HepG2 (cell line): ENCODE data around the gene MRGPRF. TPM values are rescaled to one million over a fixed set of nuclear protein-coding genes. Genes with fewer than 3 reads are reported as not detected.
A peak's percentile ranks its signal among the peaks of the same experiment; 100 is the strongest.

Experiments
- DMAP1 ChIP-seq: IDR thresholded peaks from 2 replicates; pipeline ENCODE4 v1.6.1; 2016
- FOXA3 ChIP-seq: IDR thresholded peaks from 2 replicates; pipeline ENCODE4 v1.6.1; 2016; ENCODE audit warnings: missing genetic modification reagents, missing compliant biosample characterization
- HOXA9 ChIP-seq: sonication (generic); formaldehyde crosslinking; IDR thresholded peaks from 2 replicates; pipeline ENCODE4 v1.8.1; 2022; ENCODE audit warnings: missing genetic modification reagents, mild to moderate bottlenecking, moderate library complexity, borderline replicate concordance
- PATZ1 ChIP-seq: sonication (generic); formaldehyde crosslinking; IDR thresholded peaks from 2 replicates; pipeline ENCODE4 v1.4.0; 2020; ENCODE audit warnings: missing genetic modification reagents
- SAFB2 ChIP-seq: sonication (generic); formaldehyde crosslinking; IDR thresholded peaks from 2 replicates; pipeline ENCODE4 v1.5.1; 2020; ENCODE audit warnings: missing genetic modification reagents, low read depth, mild to moderate bottlenecking, borderline replicate concordance
- ZC3H13 ChIP-seq: sonication (generic); formaldehyde crosslinking; IDR thresholded peaks from 2 replicates; pipeline ENCODE4 v1.8.1; 2023; ENCODE audit warnings: mild to moderate bottlenecking, missing genetic modification reagents, moderate library complexity
- ZNF17 ChIP-seq: sonication (generic); formaldehyde crosslinking; IDR thresholded peaks from 2 replicates; pipeline ENCODE4 v1.5.0; 2020; ENCODE audit warnings: mild to moderate bottlenecking, missing genetic modification reagents
- ZNF251 ChIP-seq: sonication (generic); formaldehyde crosslinking; IDR thresholded peaks from 2 replicates; pipeline ENCODE4 v1.9.0; 2021; ENCODE audit warnings: mild to moderate bottlenecking, missing genetic modification reagents
- ZNF263 ChIP-seq: sonication (generic); formaldehyde crosslinking; IDR thresholded peaks from 2 replicates; pipeline ENCODE4 v1.4.0; 2020; ENCODE audit warnings: missing genetic modification reagents
- ZNF768 ChIP-seq: sonication (generic); formaldehyde crosslinking; IDR thresholded peaks from 2 replicates; pipeline ENCODE4 v1.4.0; 2020; ENCODE audit warnings: missing genetic modification reagents
- ZNF770 ChIP-seq: sonication (generic); formaldehyde crosslinking; IDR thresholded peaks from 2 replicates; pipeline ENCODE4 v1.5.0; 2020; ENCODE audit warnings: mild to moderate bottlenecking, missing genetic modification reagents
- polyA plus RNA-seq, 8 experiments: library from polyadenylated mRNA; depleted of rRNA in 3 of 8; stranded (reverse) in 7 of 8; unstranded in 1 of 8; fragments of >200 nt; fragmentation: Illumina TruSeq in 4 of 8; extraction: Trizol in 4 of 8; gene quantifications; 2 replicates each; pipeline versions ENCODE4 v1.2.1 to v1.2.3, GENCODE V29; 2011 to 2016; ENCODE audit warnings: low read depth in 4 of 8, missing spikeins in 1 of 8, mixed read lengths in 1 of 8; ENCODE audit not compliant: insufficient read depth in 1 of 8
- total RNA-seq, 5 experiments: library from RNA; depleted of rRNA; stranded (reverse); fragments of >200 nt; fragmentation: Illumina TruSeq; extraction: Trizol; gene quantifications; 2 replicates each; pipeline ENCODE4 v1.2.3, GENCODE V29; 2016; ENCODE audit warnings: low read depth in 1 of 5
- TF ChIP-seq, protein P1 (sequence below): sonication (generic); formaldehyde crosslinking; IDR thresholded peaks from 2 replicates; pipeline ENCODE4 v1.4.0; 2020; ENCODE audit warnings: low read depth, missing genetic modification reagents

MRGPRF gene
- total and polyA plus RNA-seq, 2 of the 13 experiments (the other 11 are each of a cell fraction or from before 2014, with no cell fraction given), result not detected

DNA sequence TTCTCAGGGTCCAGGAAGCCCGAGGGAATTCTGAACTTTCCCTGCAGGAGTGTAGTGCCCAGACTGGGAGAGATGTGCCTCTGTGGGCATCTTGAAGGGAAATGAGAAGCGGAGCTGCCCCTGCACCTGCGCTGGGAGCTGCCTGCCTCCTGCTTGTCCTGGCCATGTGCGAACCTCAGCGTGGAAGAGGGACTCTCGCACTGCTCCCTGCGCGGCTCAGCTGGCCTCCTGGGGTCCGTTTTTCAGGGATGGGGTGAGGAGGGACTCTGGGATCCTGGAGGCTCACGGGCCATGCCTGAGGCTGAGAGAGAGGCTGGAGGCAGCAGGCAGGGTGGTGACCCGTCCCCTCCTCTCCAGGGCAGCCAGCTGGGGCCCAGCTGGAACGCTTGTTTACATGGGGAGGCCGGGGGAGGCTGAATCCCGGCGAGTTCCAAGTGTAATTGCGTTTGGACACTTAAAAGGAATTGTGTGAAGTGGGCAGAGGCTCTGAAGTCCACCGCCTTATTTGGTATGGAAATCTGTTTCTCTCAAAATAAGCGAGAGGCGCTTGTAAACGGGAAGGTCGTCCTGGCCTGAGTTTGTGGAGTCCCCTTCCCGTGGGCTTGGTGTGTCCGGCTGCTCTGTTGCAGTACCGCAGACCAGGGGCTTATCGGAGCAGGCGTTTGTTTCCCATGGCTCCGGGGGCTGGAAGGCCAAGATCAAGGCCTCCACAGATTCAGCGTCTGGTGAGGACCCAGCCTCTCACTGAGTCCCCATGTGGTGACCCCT lies 1.2 kb upstream of the MRGPRF start (continued):
- TF ChIP-seq, protein P1, sequence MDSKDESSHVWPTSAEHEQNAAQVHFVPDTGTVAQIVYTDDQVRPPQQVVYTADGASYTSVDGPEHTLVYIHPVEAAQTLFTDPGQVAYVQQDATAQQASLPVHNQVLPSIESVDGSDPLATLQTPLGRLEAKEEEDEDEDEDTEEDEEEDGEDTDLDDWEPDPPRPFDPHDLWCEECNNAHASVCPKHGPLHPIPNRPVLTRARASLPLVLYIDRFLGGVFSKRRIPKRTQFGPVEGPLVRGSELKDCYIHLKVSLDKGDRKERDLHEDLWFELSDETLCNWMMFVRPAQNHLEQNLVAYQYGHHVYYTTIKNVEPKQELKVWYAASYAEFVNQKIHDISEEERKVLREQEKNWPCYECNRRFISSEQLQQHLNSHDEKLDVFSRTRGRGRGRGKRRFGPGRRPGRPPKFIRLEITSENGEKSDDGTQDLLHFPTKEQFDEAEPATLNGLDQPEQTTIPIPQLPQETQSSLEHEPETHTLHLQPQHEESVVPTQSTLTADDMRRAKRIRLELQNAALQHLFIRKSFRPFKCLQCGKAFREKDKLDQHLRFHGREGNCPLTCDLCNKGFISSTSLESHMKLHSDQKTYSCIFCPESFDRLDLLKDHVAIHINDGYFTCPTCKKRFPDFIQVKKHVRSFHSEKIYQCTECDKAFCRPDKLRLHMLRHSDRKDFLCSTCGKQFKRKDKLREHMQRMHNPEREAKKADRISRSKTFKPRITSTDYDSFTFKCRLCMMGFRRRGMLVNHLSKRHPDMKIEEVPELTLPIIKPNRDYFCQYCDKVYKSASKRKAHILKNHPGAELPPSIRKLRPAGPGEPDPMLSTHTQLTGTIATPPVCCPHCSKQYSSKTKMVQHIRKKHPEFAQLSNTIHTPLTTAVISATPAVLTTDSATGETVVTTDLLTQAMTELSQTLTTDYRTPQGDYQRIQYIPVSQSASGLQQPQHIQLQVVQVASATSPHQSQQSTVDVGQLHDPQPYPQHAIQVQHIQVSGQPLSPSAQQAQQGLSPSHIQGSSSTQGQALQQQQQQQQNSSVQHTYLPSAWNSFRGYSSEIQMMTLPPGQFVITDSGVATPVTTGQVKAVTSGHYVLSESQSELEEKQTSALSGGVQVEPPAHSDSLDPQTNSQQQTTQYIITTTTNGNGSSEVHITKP (CRISPR knock-in tag), result no peak
- no peak for TF ChIP-seq ZC3H13 (CRISPR knock-in tag)
- peak; percentile 54; the same call in 1 of the 2 replicates for TF ChIP-seq PATZ1
- peak; percentile 73 for TF ChIP-seq FOXA3 (CRISPR knock-in tag)
- TF ChIP-seq ZNF768 (CRISPR knock-in tag), result no peak; the same call in 1 of the 2 replicates
- 0 out of 2 replicates have a peak, but pooled peaks have one; percentile 48 for TF ChIP-seq ZNF263
- no peak for TF ChIP-seq DMAP1 (CRISPR knock-in tag)
- no peak for TF ChIP-seq SAFB2 (CRISPR knock-in tag)
- TF ChIP-seq ZNF251 (CRISPR knock-in tag), result no peak
- TF ChIP-seq HOXA9 (CRISPR knock-in tag), result no peak
- TF ChIP-seq ZNF770 (CRISPR knock-in tag), result peak; percentile 97
- no peak for TF ChIP-seq ZNF17
- TF ChIP-seq, all 625 proteins: peak for 29
